Retinal pigment epithelial cell (primary cell): Measurements from ENCODE around the gene UBAP1.
"Not testable (repeated sequence)": the region's sequence is repeated elsewhere in the genome, so short reads cannot be mapped to it uniquely, and the experiment has no call there.

ENCODE experiments used
- DNase-seq: peaks from one replicate; pipeline ENCODE4 v3.0.0-alpha.2; 2010; ENCODE audit warnings: low read depth
- H3K4me3 ChIP-seq: 2 replicates; pipeline ENCODE4 v1.5.1; 2011; ENCODE audit warnings: mild to moderate bottlenecking, low read length, control low read depth, moderate library complexity
- TF ChIP-seq, protein P1 (sequence below): conservative IDR thresholded peaks from 2 replicates; pipeline ENCODE4 v1.5.1; 2011; ENCODE audit warnings: low read depth, low read length, control low read depth, inconsistent platforms

Gene UBAP1

DNA sequence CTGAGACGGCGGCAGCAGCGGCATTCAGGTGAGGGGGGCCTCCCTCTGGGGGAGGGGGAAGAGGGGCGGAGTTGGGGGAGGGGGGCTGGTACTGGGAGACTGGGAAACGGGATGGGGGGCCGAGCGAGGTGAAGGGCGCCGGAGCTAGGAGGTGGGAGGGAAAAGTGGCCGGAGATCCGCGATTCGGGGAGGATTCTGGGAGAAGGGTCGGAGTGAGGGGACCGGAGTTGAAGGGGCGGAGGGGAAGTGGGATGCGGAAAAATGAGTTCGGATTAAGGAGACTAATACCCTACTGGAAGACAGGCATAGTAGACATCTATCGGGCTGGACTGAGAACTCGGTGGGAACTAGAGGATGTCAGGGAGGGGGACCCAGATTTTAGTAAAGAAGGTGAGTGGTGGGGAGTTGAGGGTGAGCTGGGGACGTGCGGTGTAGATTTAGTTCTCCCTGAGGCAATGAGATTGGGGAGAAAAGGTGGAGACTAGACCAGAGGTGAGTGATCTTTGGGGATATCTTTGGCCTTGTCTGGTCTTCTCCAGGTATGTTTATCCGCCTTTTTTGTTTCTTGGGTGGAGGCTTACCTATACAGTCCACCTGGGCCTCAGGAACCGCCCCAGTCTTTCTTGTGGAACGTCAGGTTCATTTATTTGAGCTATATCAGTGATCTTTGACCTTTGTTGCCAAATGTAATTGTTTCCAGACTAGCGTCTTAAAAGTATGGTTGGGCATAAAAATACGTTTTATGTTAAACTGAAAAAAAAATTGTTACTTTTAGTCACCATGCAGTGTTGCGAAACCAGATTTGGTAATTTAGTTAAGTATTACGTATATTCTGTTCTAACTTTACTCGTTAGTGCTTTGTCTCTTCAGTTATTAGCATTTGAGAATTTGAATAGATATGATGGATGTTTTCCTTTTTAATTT lies 632 bp downstream of the UBAP1 start:
- H3K4me3 ChIP-seq, result peak overlapping the region; percentile 85
- DNase-seq, result no peak
- TF ChIP-seq, protein P1, sequence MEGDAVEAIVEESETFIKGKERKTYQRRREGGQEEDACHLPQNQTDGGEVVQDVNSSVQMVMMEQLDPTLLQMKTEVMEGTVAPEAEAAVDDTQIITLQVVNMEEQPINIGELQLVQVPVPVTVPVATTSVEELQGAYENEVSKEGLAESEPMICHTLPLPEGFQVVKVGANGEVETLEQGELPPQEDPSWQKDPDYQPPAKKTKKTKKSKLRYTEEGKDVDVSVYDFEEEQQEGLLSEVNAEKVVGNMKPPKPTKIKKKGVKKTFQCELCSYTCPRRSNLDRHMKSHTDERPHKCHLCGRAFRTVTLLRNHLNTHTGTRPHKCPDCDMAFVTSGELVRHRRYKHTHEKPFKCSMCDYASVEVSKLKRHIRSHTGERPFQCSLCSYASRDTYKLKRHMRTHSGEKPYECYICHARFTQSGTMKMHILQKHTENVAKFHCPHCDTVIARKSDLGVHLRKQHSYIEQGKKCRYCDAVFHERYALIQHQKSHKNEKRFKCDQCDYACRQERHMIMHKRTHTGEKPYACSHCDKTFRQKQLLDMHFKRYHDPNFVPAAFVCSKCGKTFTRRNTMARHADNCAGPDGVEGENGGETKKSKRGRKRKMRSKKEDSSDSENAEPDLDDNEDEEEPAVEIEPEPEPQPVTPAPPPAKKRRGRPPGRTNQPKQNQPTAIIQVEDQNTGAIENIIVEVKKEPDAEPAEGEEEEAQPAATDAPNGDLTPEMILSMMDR, result no peak

DNA sequence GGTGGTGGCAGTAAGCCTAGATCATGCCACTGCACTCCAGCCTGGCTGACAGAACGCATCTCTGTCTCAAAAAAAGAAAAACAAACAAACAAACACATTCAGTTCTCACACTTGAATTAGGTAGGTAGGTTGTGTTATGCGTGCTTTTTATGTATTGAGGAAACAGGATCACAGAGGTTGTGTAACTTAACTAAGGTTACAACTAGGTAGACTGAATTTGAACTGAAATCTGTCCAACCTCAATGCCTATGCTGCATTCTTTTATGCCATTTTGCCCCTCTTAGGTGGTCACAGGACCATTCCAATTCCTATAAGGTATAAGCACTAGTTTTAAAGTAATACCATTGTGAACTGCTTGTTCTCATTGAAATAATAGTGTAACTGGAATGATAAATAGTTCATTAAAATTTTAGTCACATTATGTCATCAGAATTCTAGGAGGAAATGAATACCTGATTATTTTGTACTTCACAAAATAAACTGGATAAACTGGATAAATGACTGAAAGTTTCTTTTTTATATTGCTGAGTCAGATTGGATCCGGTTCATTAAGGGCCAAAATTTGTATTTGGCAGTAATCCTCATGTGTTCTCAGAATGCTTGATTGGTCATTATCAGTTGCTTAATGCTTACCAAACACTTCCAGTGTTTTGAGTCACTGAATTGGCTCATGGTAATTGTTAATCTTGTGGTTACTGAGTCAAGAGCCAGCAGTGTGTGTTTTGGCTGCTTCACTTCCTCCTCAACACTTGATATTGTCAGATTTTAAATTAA lies 7.1 kb downstream of the UBAP1 start:
- peak; percentile 99 for DNase-seq
- no peak overlapping the region for H3K4me3 ChIP-seq
- TF ChIP-seq, protein P1, result no peak

DNA sequence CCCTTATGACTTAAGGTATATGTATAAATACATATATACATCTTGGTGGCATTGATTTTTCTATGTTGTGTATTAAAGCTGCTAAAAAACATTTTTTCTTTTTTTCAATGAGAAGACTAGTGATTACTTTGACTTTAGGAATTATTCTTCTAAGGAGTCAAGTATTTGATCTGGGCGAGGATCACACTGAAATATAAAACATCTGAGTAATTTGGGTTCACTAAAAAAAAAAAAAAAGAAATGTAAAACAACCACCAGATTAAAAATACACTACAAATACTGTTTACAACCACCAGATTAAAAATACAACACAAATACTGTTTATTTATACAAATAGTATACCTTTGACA lies 9.0 kb downstream of the UBAP1 start:
- TF ChIP-seq, protein P1, result no peak
- H3K4me3 ChIP-seq, result no peak overlapping the region
- DNase-seq, result no peak

DNA sequence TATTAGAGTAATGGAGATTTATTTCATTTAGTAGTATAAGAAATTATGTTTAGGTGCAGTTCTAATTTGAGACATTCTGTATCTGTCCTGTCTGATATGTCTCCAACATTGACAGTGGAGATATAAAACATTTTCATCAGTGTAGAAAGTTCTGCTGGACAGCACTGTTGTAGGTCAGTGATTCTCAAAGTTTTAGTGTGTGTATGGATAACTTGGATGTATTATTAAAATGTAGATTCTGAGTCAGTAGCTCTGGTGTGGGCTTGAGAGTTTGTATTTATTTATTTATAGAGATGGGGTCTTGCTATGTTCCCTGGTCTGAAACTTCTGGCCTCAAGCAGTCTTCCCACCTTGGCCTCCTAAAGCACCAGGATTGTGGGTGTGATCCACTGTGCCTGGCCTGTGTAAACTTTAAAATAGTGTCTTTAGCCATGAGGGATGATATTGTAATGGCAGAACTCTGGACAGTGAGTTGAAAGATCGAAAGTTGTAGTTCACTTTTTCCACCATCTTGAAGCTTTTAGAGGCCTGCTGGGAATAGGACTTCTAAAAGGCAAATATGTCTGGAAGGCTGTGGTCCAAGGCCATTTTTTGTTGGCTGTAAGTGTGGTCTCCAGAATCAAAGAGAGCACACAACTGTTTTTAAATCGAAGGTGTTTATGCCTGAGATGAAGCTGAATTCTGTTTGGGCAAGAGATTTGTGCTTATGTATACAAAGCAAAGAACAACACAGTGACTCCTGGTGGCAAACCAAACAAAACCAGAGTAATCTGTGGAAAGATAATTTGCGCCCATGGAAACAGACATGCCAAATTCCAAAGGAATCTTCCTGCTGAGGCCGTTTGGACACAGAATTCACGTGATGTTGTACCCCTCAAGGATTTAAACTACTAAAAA lies 12.4 kb downstream of the UBAP1 start:
- TF ChIP-seq, protein P1, result peak; percentile 46
- DNase-seq, result no peak
- no peak overlapping the region for H3K4me3 ChIP-seq

DNA sequence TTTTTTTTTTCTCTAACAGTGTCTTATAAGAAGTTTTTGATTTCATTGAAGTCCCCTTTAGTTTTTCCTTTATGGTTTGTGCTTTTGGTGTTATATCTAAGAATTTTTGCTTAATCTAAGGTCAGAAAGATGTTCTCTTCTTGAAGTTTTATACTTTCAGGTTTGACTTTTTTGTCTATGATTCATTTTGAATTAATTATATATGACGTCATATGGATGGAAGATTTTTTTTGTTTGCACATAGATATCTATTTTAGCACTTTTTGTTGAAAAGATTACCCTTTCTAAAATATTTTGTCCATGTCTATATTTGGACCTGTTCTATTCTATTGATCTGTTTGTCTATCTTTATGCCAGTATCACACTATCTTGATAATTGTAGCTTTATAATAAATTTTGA lies 16.3 kb downstream of the UBAP1 start:
- H3K4me3 ChIP-seq, result no peak overlapping the region
- TF ChIP-seq, protein P1, result no peak
- no peak for DNase-seq

DNA sequence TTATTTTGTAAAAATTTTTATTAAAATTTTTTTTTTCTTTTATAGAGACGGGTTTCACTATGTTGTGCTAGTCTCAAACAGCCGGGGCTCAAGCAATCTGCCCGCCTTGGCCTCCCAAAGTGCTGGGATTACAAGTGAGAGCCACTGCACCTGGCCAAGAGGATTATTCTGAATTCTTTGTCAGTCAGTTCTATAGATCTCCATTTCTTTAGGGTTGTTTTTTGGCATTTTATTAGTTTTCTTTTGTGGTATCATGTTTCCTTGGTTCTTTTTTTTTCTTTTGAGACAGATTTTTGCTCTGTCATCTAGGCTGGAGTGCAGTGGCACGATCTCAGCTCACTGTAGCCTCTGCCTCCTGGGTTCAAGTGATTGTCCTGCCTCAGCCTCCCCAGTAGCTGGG lies 18.4 kb downstream of the UBAP1 start:
- not testable (repeated sequence) for DNase-seq, H3K4me3 ChIP-seq
